ENCODE measurements around the gene ZNF662. TPM values are rescaled to one million over a fixed set of nuclear protein-coding genes. Genes with fewer than 3 reads are reported as not detected.

ZNF662 gene
- total RNA-seq, 1 donor: 3.5 TPM

DNA sequence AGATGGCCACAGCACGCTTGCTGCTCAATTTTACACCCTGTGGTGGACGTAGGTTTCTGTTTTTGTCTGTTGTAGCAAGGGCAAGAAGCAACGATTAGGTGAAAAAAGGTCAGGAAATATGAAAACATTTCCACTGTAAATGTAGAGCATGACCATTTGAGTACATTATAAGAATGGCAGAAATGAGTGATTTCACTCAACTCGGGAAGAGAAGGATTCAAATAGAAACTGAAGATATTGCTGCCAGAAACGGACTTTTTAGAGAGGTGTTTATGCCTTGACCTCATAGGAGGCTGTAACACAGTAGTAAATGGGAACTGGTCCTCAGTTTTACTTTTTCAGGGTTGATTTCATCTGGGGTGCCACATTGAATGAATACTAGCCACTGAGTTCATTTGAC, 40.1 kb downstream of the ZNF662 start:
- DNase-seq (ENCODE audit: low read depth): no peak
- TF ChIP-seq, protein P1, sequence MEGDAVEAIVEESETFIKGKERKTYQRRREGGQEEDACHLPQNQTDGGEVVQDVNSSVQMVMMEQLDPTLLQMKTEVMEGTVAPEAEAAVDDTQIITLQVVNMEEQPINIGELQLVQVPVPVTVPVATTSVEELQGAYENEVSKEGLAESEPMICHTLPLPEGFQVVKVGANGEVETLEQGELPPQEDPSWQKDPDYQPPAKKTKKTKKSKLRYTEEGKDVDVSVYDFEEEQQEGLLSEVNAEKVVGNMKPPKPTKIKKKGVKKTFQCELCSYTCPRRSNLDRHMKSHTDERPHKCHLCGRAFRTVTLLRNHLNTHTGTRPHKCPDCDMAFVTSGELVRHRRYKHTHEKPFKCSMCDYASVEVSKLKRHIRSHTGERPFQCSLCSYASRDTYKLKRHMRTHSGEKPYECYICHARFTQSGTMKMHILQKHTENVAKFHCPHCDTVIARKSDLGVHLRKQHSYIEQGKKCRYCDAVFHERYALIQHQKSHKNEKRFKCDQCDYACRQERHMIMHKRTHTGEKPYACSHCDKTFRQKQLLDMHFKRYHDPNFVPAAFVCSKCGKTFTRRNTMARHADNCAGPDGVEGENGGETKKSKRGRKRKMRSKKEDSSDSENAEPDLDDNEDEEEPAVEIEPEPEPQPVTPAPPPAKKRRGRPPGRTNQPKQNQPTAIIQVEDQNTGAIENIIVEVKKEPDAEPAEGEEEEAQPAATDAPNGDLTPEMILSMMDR (IDR thresholded peaks at IDR 0.05; ENCODE audit: insufficient read depth, low read depth, low read length): no peak
- H3K4me3 ChIP-seq (ENCODE audit: low read depth, low read length): no peak overlapping the region

DNA sequence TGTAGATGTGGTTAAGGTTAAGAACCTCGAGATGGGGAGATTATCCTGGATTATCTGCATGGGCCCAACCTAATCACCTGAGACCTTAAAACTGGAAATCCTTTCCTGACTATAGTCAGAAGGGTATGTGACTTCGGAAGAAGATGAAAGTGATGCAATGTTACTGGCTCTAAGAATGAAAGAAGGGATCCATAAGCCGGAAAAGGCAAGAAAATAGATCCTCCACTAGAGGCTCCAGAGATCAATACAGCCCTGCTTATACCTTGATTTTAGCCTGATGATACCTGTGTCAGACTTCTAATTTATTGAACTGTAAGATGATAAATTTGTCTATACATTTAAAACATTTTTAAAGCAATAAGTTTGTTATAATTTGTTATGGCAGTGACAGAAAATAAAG, 51.6 kb downstream of the ZNF662 start:
- DNase-seq (ENCODE audit: low read depth): no peak
- no peak overlapping the region for H3K4me3 ChIP-seq (ENCODE audit: low read depth, low read length)
- TF ChIP-seq, protein P1 (IDR thresholded peaks at IDR 0.05; ENCODE audit: insufficient read depth, low read depth, low read length): peak; percentile 9

DNA sequence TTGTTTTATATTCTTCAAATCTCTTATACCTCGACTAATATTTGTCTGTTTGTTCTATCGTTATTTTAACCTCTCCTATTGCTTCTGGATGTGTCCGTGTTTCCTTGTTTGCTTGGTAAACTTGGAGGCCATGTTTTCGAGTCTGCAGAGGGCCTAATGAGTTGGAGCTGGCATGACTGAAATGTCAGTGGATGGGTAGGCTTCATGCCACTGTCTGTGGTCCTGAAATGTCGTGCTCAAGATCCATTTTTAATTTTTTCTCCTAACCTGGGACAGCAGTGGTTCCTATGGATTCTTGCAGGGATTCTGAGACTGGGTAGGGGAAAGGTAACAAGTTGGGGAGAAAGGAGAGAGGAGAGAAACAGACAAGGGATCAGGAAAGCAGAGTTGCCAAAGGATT, 54.3 kb downstream of the ZNF662 start:
- H3K4me3 ChIP-seq (ENCODE audit: low read depth, low read length): no peak overlapping the region
- TF ChIP-seq, protein P1 (IDR thresholded peaks at IDR 0.05; ENCODE audit: insufficient read depth, low read depth, low read length): no peak
- no peak for DNase-seq (ENCODE audit: low read depth)

DNA sequence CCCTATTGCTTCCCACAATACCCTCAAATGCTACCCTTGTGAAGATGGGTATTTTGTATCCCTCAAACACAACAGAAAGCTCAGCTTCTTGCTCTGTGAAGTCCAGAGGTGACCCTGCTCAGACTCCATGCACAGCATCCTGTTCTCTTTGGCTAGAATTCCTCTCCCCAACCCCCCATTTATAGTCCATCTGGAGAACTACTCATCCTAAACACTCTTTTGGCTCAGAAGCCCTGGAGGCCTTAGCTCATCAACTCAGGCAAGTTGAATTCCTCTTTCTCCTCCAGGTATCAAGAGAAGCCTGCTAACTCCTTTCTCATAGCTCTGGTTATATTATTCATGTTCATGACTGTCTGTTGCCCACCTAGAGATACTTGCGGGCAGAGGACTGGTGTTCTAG, 54.8 kb downstream of the ZNF662 start:
- TF ChIP-seq, protein P1 (IDR thresholded peaks at IDR 0.05; ENCODE audit: insufficient read depth, low read depth, low read length): no peak
- H3K4me3 ChIP-seq (ENCODE audit: low read depth, low read length): no peak overlapping the region
- DNase-seq (ENCODE audit: low read depth): no peak

DNA sequence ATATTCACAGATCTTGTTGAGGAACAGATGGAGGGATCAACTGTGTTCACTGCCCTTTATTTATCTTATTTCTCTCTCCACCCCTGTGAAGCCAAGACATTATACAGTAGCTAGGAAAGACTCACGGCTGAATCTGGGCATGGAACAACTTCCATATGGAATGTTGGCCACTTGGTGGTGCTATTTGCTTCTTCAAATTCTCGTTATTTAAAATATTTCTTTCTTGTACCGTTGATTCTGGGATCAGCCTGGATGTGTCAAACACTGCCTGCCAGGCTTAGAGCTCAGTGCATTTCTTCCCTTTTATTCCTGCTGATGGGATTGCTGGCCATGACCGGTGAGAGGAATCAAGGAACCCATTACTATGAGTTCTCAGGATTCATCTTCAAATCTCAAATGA, 55.7 kb downstream of the ZNF662 start:
- no peak overlapping the region for H3K4me3 ChIP-seq (ENCODE audit: low read depth, low read length)
- peak; percentile 57 for DNase-seq (ENCODE audit: low read depth)
- TF ChIP-seq, protein P1 (IDR thresholded peaks at IDR 0.05; ENCODE audit: insufficient read depth, low read depth, low read length): peak; percentile 64

DNA sequence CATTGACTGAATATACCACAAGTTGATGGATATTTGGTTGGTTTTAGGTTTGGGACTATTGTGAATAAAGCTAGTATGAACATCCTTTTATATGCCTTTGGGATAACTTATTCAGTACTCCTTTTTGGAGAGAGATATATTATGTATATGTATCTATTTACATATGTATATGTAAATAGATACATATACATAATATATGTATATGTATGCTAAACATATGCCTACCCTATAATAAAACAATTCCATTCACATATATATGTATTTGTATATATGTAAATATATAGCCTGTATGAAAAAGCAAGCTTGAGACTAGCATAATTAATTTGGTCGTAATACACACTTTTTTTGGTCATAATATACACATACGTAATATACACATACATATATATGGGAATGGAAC, 57.3 kb downstream of the ZNF662 start:
- DNase-seq (ENCODE audit: low read depth): no peak
- no peak overlapping the region for H3K4me3 ChIP-seq (ENCODE audit: low read depth, low read length)
- TF ChIP-seq, protein P1 (IDR thresholded peaks at IDR 0.05; ENCODE audit: insufficient read depth, low read depth, low read length): no peak

DNA sequence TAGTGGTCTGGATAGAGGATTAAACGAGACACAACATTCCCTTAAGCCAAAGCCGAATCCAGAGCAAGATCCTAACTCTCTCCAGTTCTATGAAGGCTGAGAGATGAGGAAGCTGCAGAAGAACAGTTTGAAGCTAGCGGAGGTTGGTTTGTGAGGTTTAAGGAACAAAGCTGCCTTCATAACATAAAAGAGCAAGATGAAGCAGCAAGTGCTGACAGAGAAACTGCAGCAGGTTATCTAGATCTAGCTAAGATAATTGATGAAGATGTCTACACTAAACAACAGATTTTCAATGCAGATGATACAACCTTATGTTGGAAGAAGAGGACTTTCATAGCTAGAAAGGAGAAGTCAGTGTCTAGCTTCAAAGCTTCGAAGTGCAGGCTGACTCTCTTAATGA, 58.3 kb downstream of the ZNF662 start:
- no peak for DNase-seq (ENCODE audit: low read depth)
- no peak overlapping the region for H3K4me3 ChIP-seq (ENCODE audit: low read depth, low read length)
- TF ChIP-seq, protein P1 (IDR thresholded peaks at IDR 0.05; ENCODE audit: insufficient read depth, low read depth, low read length): no peak

Measured in fibroblast of villous mesenchyme (primary cell).